GDM1 (cell line): ENCODE data around the gene C10orf143.
"Not testable (repeated sequence)": the region's sequence is repeated elsewhere in the genome, so short reads cannot be mapped to it uniquely, and the experiment has no call there.

Experiments used
- DNase-seq: peaks from one replicate; lab custom pipeline; 2025; lab: John Stamatoyannopoulos, UW

Gene C10orf143

GRCh38 chr10:130029209-130029608 lies 81.4 kb downstream of the C10orf143 start:
- DNase-seq = no peak

- DNase-seq = no peak
Measured at GRCh38 chr10:130028465-130028819, 82.2 kb downstream of the C10orf143 start.

GRCh38 chr10:130027716-130028464 lies 82.7 kb downstream of the C10orf143 start:
- no peak for DNase-seq

- DNase-seq = no peak
Measured at GRCh38 chr10:130026670-130027456, 83.8 kb downstream of the C10orf143 start.

- no peak for DNase-seq
Measured at GRCh38 chr10:130025811-130026485, 84.7 kb downstream of the C10orf143 start.

GRCh38 chr10:130025326-130025725 lies 85.3 kb downstream of the C10orf143 start:
- no peak for DNase-seq

GRCh38 chr10:130024779-130025325 lies 85.8 kb downstream of the C10orf143 start:
- DNase-seq = no peak

GRCh38 chr10:130024326-130024725 lies 86.3 kb downstream of the C10orf143 start:
- not testable (repeated sequence) for DNase-seq

GRCh38 chr10:130023454-130024230 lies 87.0 kb downstream of the C10orf143 start:
- no peak for DNase-seq

GRCh38 chr10:130022511-130023299 lies 87.9 kb downstream of the C10orf143 start:
- no peak for DNase-seq

- DNase-seq = no peak
Measured at GRCh38 chr10:130022086-130022485, 88.5 kb downstream of the C10orf143 start.

- DNase-seq = peak; percentile 51
Measured at GRCh38 chr10:130021383-130021950, 89.2 kb downstream of the C10orf143 start.

GRCh38 chr10:130020651-130021382 lies 89.8 kb downstream of the C10orf143 start:
- no peak for DNase-seq

GRCh38 chr10:130018730-130019185 lies 91.9 kb downstream of the C10orf143 start:
- no peak for DNase-seq

GRCh38 chr10:130018265-130018664 lies 92.4 kb downstream of the C10orf143 start:
- DNase-seq = peak; percentile 7

GRCh38 chr10:130017631-130018022 lies 93.0 kb downstream of the C10orf143 start:
- DNase-seq = no peak

GRCh38 chr10:130016993-130017630 lies 93.5 kb downstream of the C10orf143 start:
- DNase-seq = no peak

GRCh38 chr10:130016095-130016494 lies 94.5 kb downstream of the C10orf143 start:
- no peak for DNase-seq

- DNase-seq = no peak
Measured at GRCh38 chr10:130015075-130015695, 95.4 kb downstream of the C10orf143 start.
